PC-3 (cell line): Measurements from ENCODE around the gene AFMID. TPM values are rescaled to one million over a fixed set of nuclear protein-coding genes. Genes with fewer than 3 reads are reported as not detected.

Source experiments
- ATAC-seq: fragments of 200-7000 bp; cut with Tn5 transposase; 2 replicates; pipeline ENCODE4 v1.9.1; 2020; ENCODE audit warnings: mild to moderate bottlenecking, moderate library complexity
- BruUV-seq: library from RNA; stranded (reverse); fragments of 400-500 nt; replicated peaks from 2 replicates; lab custom pipeline; 2021; lab: Mats Ljungman, UMichigan
- CTCF ChIA-PET: fragments of 300-600 bp; sonication (Branson Sonifier 250); formaldehyde crosslinking; loops from one replicate; lab custom pipeline; 2022; ENCODE audit warnings: antibody characterized with exemption; lab: Charles Lee
- POLR2A ChIA-PET: fragments of 300-600 bp; sonication (Branson Sonifier 250); formaldehyde crosslinking; loops from one replicate; lab custom pipeline; 2022; ENCODE audit warnings: antibody characterized with exemption; ENCODE audit not compliant: unreplicated experiment; lab: Charles Lee
- DNase-seq: peaks from one replicate; pipeline ENCODE4 v3.0.0-alpha.2; 2015
- H2AFZ ChIP-seq: fragments of 300-600 bp; sonication (generic); 2 replicates; pipeline ENCODE4 v1.6.0; 2016; ENCODE audit warnings: antibody characterized with exemption, low read length
- H3F3A ChIP-seq: fragments of 300-600 bp; sonication (generic); one replicate; pipeline ENCODE4 v1.6.0; 2017; ENCODE audit warnings: antibody characterized with exemption, low read length, control low read depth, mild to moderate bottlenecking; ENCODE audit not compliant: unreplicated experiment
- H3K27ac ChIP-seq: fragments of 300-600 bp; sonication (generic); 2 replicates; pipeline ENCODE4 v1.5.1; 2016; ENCODE audit warnings: mild to moderate bottlenecking, low read length
- H3K27me3 ChIP-seq: fragments of 300-600 bp; sonication (generic); 2 replicates; pipeline ENCODE4 v1.6.1; 2016; ENCODE audit warnings: low read length, mixed read lengths
- H3K36me3 ChIP-seq: fragments of 300-600 bp; sonication (generic); 2 replicates; pipeline ENCODE4 v1.6.1; 2016; ENCODE audit warnings: low read depth, mixed run types, low read length, mixed read lengths
- H3K4me1 ChIP-seq: fragments of 300-600 bp; sonication (generic); 2 replicates; pipeline ENCODE4 v1.5.1; 2016; ENCODE audit warnings: low read length; ENCODE audit not compliant: insufficient read depth
- H3K4me2 ChIP-seq: fragments of 300-600 bp; sonication (generic); 2 replicates; pipeline ENCODE4 v1.6.0; 2016; ENCODE audit warnings: low read length
- H3K4me3 ChIP-seq: fragments of 300-600 bp; sonication (generic); 2 replicates; pipeline ENCODE4 v1.5.1; 2016; ENCODE audit warnings: mild to moderate bottlenecking, low read length, mixed read lengths
- H3K79me2 ChIP-seq: fragments of 300-600 bp; sonication (generic); 2 replicates; pipeline ENCODE4 v1.6.1; 2017; ENCODE audit warnings: low read length, mixed read lengths
- H3K9ac ChIP-seq: fragments of 300-600 bp; sonication (generic); 2 replicates; pipeline ENCODE4 v1.6.0; 2016; ENCODE audit warnings: mild to moderate bottlenecking, low read length
- H3K9me2 ChIP-seq: fragments of 300-600 bp; sonication (generic); replicated peaks from 2 replicates; pipeline ENCODE4 v1.6.1; 2016; ENCODE audit warnings: mixed run types, low read length, mixed read lengths
- H3K9me3 ChIP-seq: fragments of 300-600 bp; sonication (generic); 2 replicates; pipeline ENCODE4 v1.6.1; 2016; ENCODE audit warnings: low read length, mixed read lengths
- H4K20me1 ChIP-seq: fragments of 300-600 bp; sonication (generic); 2 replicates; pipeline ENCODE4 v1.6.1; 2016; ENCODE audit warnings: low read length, mixed read lengths
- EZH2 ChIP-seq: fragments of 300-600 bp; sonication (generic); IDR thresholded peaks from one replicate; pipeline ENCODE4 v1.6.1; 2017; ENCODE audit warnings: antibody characterized with exemption, mild to moderate bottlenecking, low read length; ENCODE audit not compliant: unreplicated experiment
- EZH2phosphoT487 ChIP-seq: fragments of 300-600 bp; sonication (generic); IDR thresholded peaks from 2 replicates; pipeline ENCODE4 v1.6.1; 2018; ENCODE audit warnings: mild to moderate bottlenecking, antibody characterized with exemption, low read length, borderline replicate concordance
- intact Hi-C: fragments of 100-400 bp; cut with micrococcal nuclease; formaldehyde crosslinking; loops from 2 replicates; pipeline ENCODE4 v1.9.0; 2023
- total RNA-seq: library from RNA; depleted of rRNA; stranded (reverse); fragments of >200 nt; gene quantifications from 2 replicates; pipeline ENCODE4 v1.2.3, GENCODE V29; 2014
- TF ChIP-seq, protein P1 (sequence below): fragments of 300-600 bp; sonication (generic); conservative IDR thresholded peaks from 2 replicates; pipeline ENCODE4 v1.5.1; 2017; ENCODE audit warnings: antibody characterized with exemption, low read depth, mild to moderate bottlenecking, low read length

AFMID gene
- total RNA-seq, 1 experiment from 2014 or later: 58.9 TPM

DNA sequence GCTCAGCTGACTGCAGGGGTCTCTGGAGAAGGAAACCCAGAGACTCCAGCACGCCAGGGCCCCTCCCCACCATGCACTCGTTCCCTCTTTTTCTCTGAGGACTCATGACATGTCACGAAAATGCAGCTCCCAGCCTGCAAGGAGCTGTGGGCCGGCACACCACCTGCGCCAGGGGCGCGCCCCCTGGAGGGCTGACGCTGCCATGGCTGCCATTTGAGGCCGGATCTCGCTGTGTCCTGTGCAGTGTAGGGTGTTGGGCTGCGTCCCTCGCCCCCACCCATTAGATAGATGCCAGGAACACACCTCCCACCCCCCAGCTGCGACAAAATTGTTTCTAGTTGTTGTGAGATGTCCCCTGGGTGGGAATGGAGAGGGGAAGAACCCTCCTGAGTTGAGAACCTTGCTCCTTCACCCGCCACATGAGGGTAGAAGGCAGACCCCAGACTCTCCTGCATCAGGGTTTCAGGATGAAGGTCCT lies 10.6 kb upstream of the AFMID start:
- POLR2A ChIA-PET: no interaction called here
- peak; percentile 44 for DNase-seq

GRCh38 chr17:78179372-78179771 lies 7.8 kb upstream of the AFMID start:
- DNase-seq: peak; percentile 53

More for the DNA sequence above, 10.6 kb upstream of the AFMID start:
- no TSS peak for BruUV-seq
- H3K27me3 ChIP-seq: no peaks in the 10 kb centered on the region
- no peak overlapping the region for H3K4me2 ChIP-seq
- CTCF ChIA-PET: interaction anchor here (1.0 kb wide), 3 partner anchors 30 to 92 kb away, joined by 3 to 5 read pairs (median 4); no protein-coding TSS in a partner anchor
- TF ChIP-seq, protein P1, sequence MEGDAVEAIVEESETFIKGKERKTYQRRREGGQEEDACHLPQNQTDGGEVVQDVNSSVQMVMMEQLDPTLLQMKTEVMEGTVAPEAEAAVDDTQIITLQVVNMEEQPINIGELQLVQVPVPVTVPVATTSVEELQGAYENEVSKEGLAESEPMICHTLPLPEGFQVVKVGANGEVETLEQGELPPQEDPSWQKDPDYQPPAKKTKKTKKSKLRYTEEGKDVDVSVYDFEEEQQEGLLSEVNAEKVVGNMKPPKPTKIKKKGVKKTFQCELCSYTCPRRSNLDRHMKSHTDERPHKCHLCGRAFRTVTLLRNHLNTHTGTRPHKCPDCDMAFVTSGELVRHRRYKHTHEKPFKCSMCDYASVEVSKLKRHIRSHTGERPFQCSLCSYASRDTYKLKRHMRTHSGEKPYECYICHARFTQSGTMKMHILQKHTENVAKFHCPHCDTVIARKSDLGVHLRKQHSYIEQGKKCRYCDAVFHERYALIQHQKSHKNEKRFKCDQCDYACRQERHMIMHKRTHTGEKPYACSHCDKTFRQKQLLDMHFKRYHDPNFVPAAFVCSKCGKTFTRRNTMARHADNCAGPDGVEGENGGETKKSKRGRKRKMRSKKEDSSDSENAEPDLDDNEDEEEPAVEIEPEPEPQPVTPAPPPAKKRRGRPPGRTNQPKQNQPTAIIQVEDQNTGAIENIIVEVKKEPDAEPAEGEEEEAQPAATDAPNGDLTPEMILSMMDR: peak; percentile 83
- TF ChIP-seq EZH2: no peak
- peaks cover 23% of the 10 kb centered on the region for H3F3A ChIP-seq
- no peaks in the 10 kb centered on the region for H3K9me3 ChIP-seq
- H3K79me2 ChIP-seq: peaks cover 8% of the 10 kb centered on the region; the same call in 1 of the 2 replicates
- intact Hi-C loops: loop anchor here (2.0 kb wide), 1 partner anchor 64 kb away; no protein-coding TSS in a partner anchor
- H3K9me2 ChIP-seq: no peaks in the 10 kb centered on the region
- H3K9ac ChIP-seq: no peak overlapping the region
- H3K4me1 ChIP-seq: peaks cover 12% of the 10 kb centered on the region; the same call in 1 of the 2 replicates
- H3K4me3 ChIP-seq: no peak overlapping the region
- 0 out of 2 replicates have a peak, but pooled peaks cover 10% of the 10 kb centered on the region for H4K20me1 ChIP-seq
- peaks cover 49% of the 10 kb centered on the region for H3K36me3 ChIP-seq
- no peak overlapping the region for H3K27ac ChIP-seq
- ATAC-seq: peak; percentile 7; the same call in 1 of the 2 replicates
- H2AFZ ChIP-seq: no peak overlapping the region

DNA sequence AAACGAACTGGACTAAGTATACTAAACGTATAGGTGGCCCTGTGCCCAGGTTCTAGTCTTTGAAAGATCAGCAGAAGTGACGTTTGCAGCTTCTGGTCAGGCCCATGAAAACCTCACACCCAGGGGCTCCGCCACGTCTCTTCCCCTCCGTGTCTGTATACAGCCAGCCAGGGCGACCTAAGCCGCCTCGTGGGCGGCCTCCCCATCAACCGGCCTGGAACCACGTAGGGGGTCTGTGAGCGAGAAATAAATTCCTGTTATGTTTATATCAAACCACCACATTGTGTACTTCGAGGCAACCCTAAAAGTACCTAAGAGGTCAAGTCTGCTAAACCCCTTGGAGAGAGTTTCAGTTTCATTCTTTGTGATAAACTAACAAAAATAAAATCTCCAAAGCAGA lies 7.1 kb upstream of the AFMID start:
- no peak overlapping the region for H3K9ac ChIP-seq
- H4K20me1 ChIP-seq: peaks cover under 1% of the 10 kb centered on the region; the same call in 1 of the 2 replicates
- H3K9me2 ChIP-seq: no peaks in the 10 kb centered on the region
- intact Hi-C loops: no loop called here
- DNase-seq: no peak
- peaks cover 41% of the 10 kb centered on the region for H3K36me3 ChIP-seq
- H3K9me3 ChIP-seq: no peaks in the 10 kb centered on the region
- peaks cover 31% of the 10 kb centered on the region for H3K79me2 ChIP-seq
- TF ChIP-seq, protein P1: no peak
- TF ChIP-seq EZH2phosphoT487 (no peak), EZH2 (no peak)
- H3K4me1 ChIP-seq: peaks cover 4% of the 10 kb centered on the region
- POLR2A ChIA-PET: no interaction called here
- CTCF ChIA-PET: no interaction called here
- no peaks in the 10 kb centered on the region for H3K27me3 ChIP-seq
- no peak overlapping the region for H3K4me2 ChIP-seq
- no peak for ATAC-seq
- no peak overlapping the region for H3K27ac ChIP-seq
- no TSS peak for BruUV-seq
- H3K4me3 ChIP-seq: no peak overlapping the region
- H2AFZ ChIP-seq: no peak overlapping the region
- H3F3A ChIP-seq: peaks cover 9% of the 10 kb centered on the region

More at GRCh38 chr17:78179372-78179771, 7.8 kb upstream of the AFMID start:
- Histone ChIP-seq H3K27me3 (no peaks in the 10 kb centered on the region), H4K20me1 (no peaks in the 10 kb centered on the region), H3K36me3 (peaks cover 41% of the 10 kb centered on the region), H3K9me2 (no peaks in the 10 kb centered on the region), H3K9me3 (no peaks in the 10 kb centered on the region), H3K4me1 (no peaks in the 10 kb centered on the region; the same call in 1 of the 2 replicates), H3K9ac (no peak overlapping the region), H2AFZ (no peak overlapping the region), H3K79me2 (peaks cover 24% of the 10 kb centered on the region), H3F3A (peaks cover 10% of the 10 kb centered on the region), H3K4me3 (no peak overlapping the region), H3K4me2 (no peak overlapping the region), H3K27ac (no peak overlapping the region)
- no TSS peak for BruUV-seq
- ChIA-PET CTCF (no interaction called here), POLR2A (no interaction called here)
- peak; percentile 12; the same call in 1 of the 2 replicates for ATAC-seq
- TF ChIP-seq EZH2phosphoT487 (no peak), EZH2 (no peak)
- TF ChIP-seq, protein P1: no peak
- intact Hi-C loops: no loop called here
